ENCODE measurements around the gene SH3RF1.

The SH3RF1 gene

GRCh38 chr4:169059306-169060211 lies 211.2 kb downstream of the SH3RF1 start:
- no peak for DNase-seq

DNA sequence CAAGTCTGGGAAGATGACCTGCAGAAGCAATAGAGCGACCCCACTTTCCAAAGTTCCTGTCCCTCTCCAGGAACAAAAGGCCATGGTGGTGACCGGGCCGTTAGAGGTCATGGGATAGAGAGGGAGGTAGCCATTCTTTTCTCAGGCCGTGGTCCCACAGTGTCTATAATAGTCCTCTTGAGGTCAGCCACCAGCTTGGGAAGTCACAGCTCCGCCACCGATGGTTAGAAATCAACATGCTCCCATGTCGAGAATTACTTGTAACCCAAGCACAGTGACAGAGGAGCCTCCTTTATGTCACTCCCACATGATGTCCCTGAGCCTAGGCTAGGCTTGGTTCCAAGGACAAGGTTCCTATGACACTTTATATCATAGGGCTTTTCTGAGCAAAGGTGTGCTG lies 212.4 kb downstream of the SH3RF1 start:
- DNase-seq = no peak

DNA sequence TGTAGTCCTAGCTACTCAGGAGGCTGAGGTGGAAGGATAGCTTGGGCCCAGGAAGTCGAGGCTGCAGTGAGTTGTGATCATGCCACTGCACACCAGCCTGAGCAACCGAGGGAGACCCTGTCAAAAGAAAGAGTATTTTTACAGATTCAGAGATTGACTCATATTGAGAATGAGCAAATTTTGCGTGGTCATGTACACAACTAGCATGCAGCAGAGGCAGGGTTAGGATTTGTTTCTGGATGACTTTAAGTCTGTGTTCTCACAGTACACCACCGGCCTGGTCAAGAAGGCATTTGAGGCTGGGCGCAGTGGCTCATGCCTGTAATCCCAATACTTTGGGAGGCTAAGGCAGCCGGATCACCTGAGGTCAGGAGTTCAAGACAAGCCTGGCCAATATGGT lies 215.9 kb downstream of the SH3RF1 start:
- DNase-seq = no peak

- no peak for DNase-seq
These were observed 218.2 kb downstream of the SH3RF1 start for GRCh38 chr4:169052594-169052945.

DNA sequence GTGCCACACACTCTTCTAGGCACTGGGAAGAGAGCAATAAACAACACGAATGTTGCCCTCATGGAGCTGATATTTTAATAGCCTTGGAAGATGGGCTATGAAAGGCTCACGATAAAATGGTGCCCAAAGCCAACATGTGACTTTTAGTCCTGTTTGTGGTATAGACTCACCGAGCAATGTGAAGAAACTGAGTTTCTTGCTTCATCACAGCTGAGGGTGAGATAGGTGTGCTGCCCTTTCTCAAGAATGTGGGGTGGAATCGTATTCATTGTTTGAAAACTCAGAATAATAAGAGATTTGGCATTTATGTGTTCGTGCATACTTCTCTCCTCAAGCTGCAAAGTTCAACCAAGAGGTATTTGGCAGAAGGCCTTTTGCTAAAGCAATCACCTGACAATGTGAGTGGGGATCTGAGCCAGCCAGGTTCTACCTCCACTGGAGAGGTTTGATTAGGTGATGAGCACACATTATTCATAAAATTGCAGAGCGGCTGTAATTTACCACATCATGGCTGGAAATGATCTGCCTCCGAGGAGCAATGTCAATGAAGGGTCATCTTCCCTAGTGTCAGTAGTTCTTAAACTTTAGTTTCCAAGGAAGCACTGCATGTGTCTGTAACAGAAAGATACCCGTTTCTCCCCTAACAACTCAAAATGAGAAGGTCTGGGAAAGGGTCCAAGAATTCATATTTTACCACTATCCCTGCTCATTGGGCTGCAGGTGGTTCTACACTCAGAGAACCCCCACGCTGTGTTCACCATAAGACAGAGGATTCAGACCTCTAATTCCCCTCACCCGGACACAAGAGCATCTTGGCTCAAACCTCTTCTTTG lies 218.8 kb downstream of the SH3RF1 start:
- DNase-seq = no peak

GRCh38 chr4:169050881-169051760 lies 219.6 kb downstream of the SH3RF1 start:
- DNase-seq = no peak

- DNase-seq = no peak
These were observed 220.5 kb downstream of the SH3RF1 start for GRCh38 chr4:169050284-169050683.

GRCh38 chr4:169048868-169049414 lies 221.8 kb downstream of the SH3RF1 start:
- DNase-seq = no peak

GRCh38 chr4:169047956-169048355 lies 222.8 kb downstream of the SH3RF1 start:
- DNase-seq = no peak

DNA sequence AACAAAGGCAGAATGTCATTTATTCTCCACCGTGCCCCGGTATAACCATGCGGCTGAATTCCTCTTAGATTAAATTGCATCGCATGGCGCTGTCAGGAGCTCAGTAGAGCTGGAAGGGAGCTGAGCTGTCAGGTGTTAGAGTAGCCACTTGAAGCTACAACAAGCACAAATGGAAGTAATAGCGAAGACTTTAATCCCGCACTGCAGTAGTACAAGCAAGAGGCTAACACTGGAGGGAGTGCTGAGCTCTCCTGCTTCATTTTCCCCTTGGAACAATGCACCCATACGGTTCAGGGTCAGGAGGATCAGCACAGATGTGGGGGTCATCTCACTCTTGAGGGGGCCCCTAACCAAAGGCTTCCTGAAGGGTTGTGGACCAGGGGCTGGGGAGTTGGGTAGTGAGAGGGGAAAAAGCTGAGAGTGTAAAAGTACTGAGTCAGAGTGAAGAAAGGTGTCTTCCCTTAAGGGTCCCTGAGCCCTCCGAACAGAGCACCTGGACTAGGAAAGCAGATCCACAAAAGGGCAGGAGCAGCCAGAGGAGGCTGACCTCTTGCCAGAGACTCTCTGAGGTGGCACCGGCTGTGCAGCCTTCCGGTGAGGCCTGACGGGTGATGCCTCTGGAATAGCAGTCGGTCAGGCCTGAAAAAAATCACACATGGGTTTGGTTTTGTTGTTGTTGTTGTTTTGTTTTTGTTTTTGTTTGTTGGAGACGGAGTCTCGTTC lies 224.7 kb downstream of the SH3RF1 start:
- no peak for DNase-seq

DNA sequence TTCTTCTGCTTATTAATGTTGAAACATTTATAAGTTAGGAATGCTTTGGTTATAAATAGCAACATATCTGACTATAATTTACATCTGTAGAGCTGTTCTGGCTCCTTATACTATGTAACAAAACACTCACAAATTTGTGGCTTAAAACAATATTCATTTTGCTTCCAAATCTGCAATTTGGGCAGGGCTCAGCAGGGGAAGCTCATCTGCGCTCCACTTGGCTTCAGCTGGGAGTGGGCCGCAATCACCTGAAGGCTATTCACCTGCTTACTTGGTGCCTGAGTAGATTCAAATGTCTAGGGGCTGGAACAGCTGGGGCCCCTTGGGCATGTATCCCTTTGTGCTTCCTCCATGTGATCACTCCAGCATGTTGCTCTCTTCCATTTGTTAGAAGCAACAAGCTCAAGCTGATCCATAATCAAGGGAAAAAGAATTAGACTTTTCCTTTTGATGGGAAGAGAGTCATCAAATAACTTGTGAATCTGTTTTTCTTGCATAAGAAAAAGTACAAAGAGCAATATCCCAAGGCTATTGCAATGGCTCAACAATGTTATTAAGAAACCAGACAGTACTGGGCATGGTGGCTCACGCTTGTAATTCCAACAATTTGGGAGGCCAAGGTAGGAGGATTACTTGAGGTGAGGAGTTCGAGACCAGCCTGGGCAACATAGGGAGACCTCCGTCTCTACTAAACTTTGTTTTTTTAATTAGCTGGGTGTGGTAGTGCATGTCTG lies 225.9 kb downstream of the SH3RF1 start:
- no peak for DNase-seq

All from NCI-H526 treated with DMSO at 0.1 percent for 48 hours (cell line).